C1 segment of cervical spinal cord (tissue), 14 donors: ENCODE measurements around the gene LMO4.

Experiments used
- DNase-seq, 14 donors: peaks; one replicate each; lab custom pipeline; 2025; lab: John Stamatoyannopoulos, UW

The LMO4 gene

GRCh38 chr1:87328272-87329050 is at the start of gene LMO4:
Gene LMO4, plus strand, starts transcription at chr1:87328880. Its CDS starts 3,136 bp downstream, at chr1:87332016.
- DNase-seq, result peak; percentile 43 to 97 (median 93)

DNA sequence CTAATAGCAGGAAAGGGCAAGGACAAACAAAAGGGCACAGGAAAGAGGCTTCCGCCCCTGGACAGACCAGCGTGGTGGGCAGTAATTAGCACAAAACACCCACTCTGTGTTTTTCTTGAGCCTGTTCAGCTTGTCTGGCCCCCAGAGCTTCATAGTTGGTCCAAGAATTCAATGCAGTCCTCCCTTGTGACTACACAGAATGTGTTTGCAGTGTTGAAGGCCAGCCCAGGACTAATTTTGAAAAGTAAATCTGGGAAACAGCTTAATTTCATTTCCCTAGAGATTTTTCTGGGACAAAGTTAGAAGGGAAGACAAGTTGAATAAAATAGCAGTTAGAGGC is 49.2 kb upstream of the LMO4 start:
- DNase-seq, result no peak

- DNase-seq, result no peak
Measured at GRCh38 chr1:87279966-87280535, 48.6 kb upstream of the LMO4 start.

DNA sequence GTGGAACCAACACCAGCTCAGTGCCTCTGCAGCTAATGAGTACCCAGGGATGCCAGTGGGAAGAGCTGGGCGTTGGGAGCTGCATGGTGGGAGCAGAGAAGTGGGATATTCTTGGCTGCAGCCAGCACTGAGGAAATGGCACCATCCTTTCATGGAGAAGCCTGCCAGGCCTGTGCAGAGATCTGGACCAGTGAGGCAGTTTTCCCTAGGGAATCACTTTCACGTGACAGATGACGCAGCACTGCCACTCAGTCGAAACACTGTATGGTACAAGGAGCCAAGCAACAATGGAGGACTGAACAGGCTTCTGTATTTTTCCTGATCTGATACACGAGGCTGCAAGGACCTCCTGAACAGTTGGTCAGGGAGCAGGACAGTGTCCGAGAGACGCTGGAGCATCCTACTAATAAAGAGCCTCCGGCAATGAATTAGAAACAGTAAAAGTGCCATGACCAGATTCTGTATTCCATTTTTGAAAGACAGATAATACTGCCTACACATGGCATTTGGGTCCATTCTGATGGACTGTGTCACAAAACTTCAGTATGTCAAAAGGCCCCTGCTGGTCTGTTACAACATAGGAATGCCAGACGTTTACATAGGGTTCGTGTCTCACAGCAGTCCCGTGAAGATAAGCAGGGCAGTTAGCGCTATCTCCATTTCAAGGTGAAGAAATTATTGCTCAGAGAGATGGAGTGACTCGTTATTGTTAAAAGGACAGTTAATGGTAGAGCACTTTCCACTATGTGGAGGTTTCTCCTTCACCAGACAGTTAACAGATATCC is 44.0 kb upstream of the LMO4 start:
- no peak for DNase-seq

GRCh38 chr1:87291107-87291506 is 37.6 kb upstream of the LMO4 start:
- DNase-seq, result no peak

- peak in 7 of 14 donors; percentile 0 to 35 (median 4) for DNase-seq
Measured at GRCh38 chr1:87292684-87293493, 35.8 kb upstream of the LMO4 start.

DNA sequence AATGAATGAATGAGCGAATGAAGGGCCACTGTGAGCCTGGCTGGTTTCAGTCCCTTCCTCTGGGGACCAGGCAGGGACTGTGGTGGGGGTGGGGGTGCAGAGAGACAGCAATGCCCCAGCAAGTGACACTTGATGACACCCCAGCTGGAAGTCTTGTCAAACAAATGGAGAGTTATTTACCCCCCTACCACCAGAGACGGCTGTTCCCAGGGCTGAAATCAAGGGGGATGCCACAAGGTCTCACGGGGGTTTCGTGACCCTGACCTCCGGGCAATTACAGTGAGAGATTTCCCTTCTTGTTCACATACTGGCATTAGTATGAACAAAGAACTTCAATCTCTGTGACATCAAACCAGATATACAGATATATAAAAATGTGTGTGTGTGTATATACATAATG is 34.0 kb upstream of the LMO4 start:
- no peak for DNase-seq

DNA sequence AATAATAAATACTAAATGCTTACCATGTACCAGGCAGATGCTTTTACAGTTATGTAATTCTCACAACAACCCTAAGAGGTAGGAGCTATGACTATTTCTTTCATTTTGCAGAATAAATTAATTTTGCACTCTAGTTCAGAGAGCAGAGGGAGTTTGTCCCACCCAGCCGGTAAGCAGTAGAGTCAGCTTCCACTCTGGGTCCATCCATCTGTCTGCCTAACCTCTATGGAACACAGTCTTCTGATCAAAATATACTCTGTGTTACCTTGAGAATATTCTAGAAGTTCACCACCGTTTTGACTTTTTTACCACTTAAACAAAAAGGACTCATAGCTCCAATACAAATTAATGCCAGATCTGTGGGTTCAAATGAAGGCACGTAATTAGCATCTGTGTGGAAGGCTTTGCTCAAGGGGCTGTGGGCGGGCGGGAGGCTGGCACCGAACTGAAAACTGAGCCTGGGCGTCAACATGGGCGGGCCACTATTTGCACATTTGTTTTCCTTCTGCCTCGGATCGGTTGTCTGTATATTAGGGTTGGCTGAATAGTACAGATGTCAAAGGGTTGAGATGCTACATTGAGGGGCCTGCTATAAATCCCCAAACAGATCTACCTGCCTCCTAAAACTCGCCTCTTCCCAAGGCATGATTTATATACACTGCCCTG is 33.1 kb upstream of the LMO4 start:
- no peak for DNase-seq

GRCh38 chr1:87296206-87296605 is 32.5 kb upstream of the LMO4 start:
- no peak for DNase-seq

- no peak for DNase-seq
Measured at GRCh38 chr1:87299661-87300060, 29.0 kb upstream of the LMO4 start.

- DNase-seq, result no peak
Measured at GRCh38 chr1:87300628-87301027, 28.1 kb upstream of the LMO4 start.

DNA sequence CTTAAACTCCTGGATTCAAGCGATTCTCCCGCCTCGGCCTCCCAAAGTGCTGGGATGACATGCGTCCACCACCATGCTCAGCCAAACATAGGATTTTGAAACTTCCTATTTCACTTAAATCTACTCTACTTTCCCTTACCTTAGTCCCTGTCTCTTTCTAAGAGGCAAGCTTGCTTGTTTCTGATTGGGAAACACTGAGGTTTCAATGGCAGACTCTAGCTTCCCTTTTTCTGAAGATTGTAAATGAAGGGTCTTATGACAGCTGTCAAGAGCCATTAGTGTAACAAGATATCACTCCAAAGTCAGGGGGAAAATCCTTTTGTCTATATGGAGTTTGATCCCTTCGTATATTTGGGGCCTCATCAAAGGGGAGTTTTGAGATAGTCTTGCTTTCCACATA is 23.5 kb upstream of the LMO4 start:
- no peak for DNase-seq

- no peak for DNase-seq
Measured at GRCh38 chr1:87305762-87306161, 22.9 kb upstream of the LMO4 start.

DNA sequence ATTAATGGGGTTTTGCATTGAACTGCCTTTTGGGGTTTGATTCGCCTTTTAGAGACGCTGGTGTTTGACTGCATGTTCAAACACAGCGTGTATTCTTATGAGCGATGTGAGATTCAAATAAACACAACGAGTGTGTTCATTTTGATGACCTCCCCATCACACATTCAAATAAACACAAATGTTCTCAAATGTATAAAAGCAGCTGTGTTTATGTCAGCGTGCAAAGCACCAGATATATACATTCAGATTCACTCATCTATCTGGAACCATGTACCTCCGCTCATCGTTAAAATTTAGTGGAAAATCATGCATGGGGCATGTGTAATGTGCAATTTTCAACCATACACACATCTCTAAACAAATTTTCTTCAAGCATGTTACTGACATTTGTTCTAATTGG is 21.4 kb upstream of the LMO4 start:
- no peak for DNase-seq

DNA sequence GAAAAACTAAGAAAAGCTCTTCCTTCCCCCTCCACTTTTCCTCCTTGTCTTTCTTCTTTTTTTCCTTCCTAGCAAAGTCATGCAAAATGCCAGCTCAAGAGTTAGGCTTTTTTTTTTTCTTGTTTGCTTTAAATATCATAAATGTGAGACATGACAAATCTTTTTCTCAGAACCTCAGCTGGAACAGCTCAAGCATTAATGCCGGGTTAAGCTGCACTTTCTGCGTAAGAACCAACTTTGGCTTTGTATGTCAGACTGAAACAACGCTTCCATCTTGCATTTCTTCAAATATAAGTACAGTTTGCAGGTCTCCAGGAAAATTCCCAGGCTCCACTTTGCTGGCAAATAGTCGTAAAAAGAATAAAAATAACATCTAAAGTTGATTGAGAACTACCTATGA is 20.7 kb upstream of the LMO4 start:
- DNase-seq, result no peak

DNA sequence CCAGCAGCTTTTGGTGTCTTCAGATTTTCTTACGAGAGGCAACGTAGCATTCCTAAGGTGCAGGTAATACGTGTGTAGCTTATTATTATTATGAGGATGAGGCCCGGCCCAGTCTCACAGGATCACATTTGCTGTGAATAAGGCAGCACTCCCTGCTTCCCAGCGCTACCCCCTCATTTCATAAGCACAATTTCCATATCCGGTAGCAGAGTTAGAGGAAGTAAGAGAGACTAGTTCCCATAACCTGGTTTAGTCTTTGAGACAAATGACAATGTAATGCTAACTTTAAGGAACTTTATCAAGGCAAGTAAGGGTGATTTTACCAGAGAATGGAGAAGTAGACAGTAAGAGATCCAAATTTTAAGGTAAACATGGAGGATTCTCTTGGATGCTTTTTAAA is 14.6 kb upstream of the LMO4 start:
- no peak for DNase-seq

- no peak for DNase-seq
Measured at GRCh38 chr1:87318056-87318650, 10.5 kb upstream of the LMO4 start.

DNA sequence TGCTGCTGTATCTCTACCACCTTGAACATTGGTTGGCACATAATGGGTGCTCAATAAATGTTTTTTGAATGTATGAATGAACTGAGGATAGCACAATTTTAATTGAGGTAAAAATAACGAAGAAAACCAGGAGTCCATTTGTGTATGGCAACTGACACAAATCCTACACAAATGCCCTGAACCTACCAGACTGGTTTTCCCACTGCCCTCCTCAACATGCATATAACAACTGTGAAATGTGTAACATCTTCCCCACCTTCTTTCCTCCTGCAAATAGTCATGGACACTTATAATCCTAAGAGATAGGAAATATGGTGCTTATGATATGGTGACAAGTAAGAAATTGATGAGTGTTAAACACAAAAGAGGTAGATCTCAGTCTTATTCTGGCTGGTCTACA is 9.9 kb upstream of the LMO4 start:
- no peak for DNase-seq

- peak in 5 of 14 donors; percentile 7 to 69 (median 17) for DNase-seq
Measured at GRCh38 chr1:87325982-87326738, 2.5 kb upstream of the LMO4 start.
